Suppressor macrophage treated with lipopolysaccharide for 4 hours (primary cell): ENCODE data around the gene BRCA1.
"Not testable (repeated sequence)": the region's sequence is repeated elsewhere in the genome, so short reads cannot be mapped to it uniquely, and the experiment has no call there.

Experiments
- DNase-seq: peaks from one replicate; pipeline ENCODE4 v3.0.0-alpha.2; 2020

Gene BRCA1

DNA sequence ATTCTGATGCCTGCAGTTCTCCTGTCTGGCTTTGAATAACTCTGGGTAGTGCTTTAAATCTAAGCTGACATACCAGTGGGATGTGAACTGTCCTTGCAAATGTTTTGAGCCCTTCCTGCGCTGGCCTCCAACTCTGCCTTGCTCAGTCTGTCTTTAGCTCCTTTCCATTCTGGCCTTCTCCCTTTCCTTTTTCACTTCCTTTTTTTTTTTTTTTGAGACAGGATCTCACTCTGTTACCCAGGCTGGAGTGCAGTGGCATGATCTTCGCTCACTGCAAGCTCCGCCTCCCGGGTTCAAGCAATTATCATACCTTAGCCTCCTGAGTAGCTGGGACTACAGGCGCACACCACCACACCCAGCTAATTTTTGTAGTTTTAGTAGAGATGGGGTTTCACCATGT, 8.3 kb upstream of the BRCA1 start:
- DNase-seq: peak; percentile 28

DNA sequence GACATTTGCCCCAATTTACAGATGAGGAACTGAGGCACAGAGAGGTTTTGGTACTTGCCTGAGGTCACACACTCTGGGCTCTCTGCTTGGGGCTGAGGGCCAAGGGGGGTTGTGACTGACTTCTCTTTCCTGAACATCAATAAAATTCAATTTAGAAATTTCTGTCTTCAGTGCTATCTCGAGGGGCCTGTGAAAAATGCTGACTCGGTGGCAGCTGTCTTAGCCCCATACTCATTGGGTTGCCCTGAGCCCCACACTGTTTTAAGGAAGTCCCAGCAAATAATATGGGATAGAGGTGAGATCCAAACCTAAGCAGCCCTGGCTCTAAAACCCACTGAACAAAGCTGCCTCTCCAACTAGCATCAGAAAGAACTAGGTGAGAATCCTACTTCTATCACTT, 7.0 kb upstream of the BRCA1 start:
- no peak for DNase-seq

DNA sequence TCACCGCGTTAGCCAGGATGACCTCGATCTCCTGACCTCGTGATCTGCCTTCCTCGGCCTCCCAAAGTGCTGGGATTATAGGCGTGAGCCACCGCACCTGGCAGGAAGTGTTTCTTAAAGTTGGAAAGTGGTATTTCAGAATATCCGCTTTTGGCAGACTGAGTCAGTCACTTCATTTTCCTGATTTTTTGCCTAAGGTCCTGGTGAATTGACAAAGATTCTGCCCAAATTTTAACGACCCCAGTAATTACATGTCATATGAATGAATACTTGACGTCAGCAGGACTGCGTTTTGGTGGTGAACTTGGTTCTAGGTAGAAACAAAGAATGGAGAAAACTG, 4.5 kb upstream of the BRCA1 start:
- no peak for DNase-seq

DNA sequence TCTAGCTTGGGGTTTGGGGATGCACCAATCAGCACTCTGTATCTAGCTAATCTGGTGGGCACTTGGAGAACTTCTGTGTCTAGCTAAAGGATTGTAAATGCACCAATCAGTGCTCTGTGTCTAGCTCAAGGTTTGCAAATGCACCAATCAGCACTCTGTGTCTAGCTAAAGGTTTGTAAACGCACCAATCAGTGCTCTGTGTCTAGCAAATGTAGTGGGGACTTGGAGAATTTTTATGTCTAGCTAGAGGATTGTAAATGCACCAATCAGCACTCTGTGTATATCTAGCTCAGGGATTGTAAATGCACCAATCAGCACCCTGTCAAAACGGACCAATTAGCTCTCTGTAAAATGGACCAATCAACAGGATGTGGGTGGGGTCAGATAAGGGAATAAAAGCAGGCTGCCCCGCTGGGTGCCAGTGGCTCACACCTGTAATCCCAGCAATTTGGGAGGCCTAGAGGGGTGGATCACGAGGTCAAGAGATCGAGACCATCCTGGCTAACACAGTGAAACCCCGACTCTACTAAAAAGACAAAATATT, 2.2 kb upstream of the BRCA1 start:
- DNase-seq: not testable (repeated sequence)

DNA sequence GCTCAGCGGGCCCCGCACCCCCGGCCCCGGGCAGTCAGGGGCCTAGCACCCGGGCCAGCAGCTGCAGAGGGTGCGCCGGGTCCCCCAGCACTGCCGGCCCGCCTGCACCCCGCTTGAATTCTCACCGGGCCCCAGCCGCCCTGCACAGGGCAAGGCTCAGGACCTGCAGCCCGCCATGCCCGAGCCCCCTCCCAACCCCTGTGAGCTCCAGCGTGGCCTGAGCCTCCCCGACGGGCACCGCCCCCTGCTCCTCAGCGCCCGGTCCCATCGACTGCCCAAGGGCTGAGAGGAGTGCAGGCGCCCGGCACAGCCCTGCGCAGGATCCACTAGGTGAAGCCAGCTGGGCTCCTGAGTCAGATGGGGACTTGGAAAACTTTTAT, 1.7 kb upstream of the BRCA1 start:
- no peak for DNase-seq

DNA sequence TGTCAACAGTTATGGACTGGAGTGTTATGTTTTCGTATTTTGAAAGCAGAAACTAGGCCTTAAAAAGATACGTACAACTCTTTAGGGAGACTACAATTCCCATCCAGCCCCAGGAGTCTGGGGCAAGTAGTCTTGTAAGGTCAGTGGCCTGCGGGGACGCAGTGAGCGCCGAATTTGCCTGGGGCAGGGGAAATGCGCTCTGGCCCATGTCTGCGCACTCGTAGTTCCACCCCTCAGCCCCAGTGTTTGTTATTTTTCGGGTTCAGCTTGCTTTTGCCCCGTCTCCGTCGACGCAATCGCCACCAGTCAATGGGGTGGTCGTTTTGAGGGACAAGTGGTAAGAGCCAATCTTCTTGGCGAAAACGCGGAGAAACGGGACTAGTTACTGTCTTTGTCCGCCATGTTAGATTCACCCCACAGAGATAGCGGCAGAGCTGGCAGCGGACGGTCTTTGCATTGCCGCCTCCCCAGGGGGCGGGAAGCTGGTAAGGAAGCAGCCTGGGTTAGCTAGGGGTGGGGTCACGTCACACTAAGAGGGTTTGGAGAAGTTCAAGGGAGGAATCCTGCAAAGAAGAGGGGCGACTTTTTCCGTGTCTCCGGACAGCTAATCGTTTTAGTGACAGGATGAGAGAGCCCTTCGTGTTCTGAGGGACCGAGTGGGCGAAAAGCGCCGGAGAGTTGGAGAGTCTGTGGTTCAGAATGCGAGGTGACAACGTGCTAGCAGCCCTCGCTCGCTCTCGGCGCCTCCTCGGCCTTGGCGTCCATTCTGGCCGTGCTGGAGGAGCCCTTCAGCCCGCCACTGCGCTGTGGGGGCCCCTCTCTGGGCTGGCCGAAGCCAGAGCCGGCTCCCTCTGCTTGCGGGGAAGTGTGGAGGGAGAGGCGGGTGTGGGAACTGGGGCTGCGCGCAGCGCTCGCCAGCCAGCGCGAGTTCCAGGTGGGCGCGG, 1.1 kb upstream of the BRCA1 start:
- peak; percentile 5 for DNase-seq

DNA sequence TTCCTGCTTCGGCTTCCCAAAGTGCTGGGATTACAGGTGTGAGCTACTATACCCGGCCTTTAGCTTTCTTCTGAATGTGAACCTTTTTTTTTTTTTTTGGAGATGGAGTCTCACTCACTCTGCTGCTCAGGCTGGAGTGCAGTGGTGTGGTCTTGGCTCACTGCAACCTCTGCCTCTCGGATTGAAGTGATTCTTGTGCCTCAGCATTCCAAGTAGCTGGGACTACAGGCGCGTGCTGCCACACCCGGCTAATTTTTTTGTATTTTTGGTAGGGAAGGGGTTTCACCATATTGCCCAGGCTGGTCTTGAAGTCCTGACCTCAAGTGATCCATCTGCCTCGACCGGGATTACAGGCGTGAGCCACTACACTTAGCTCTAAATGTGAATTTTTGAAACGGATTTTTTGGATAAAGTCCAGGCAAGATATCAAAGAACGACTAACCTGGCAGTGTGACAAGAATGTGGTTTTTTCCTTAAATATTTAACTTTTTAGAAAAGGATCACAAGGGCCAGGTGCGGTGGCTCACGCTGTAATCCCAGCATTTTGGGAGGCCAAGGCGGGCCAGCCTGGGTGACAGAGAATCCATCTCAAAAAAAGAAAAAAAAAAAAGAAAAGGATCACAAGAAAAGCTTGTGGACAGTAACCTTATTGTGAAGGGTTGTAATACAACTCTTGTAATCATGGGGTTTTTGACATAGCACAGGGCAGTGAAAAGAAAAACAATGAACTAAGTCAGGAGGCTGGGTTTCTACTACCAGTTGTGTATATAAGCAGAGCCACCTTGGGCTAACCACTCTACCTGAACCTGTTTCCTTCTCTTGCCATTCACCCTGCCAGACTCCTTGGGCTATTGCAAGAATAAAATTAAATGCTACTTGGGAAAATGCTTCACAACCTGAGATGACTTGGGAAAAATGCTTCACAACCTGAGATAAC, 6.2 kb downstream of the BRCA1 start:
- no peak for DNase-seq

DNA sequence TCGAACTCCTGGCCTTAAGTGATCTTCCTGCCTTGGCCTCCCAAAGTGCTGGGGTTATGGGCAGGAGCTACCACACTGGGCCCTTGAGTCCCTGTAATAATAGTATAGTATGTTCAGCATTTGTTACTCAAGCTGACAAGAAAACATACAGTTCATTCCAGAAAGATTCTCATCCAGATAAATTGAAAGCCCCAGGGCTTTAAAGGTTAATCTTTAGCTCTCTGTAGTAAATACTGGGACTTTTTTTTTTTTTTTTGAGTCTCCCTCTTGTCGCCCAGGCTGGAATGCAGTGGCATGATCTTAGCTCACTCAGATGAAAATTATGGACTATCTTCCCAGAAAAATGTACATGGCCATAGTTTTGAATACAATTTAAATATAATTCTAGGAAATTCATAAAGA, 11.0 kb downstream of the BRCA1 start:
- no peak for DNase-seq

DNA sequence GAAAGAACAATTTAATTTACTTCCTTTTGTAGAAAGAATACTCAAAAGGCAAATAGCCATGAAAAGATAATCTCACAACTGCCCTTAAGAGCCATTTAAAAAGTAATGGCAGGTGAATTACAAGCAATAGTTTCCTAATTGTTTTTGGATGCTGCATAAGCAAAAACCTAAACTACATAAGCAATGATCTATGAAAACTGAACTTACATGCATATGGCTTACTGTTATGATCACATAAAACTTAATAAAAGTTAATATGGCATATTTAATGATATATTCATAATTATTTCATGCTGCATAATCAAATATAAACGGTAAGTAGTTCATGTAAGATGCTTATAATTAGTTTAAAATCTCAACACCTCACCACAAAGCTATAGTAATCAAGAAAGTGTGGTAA, 18.6 kb downstream of the BRCA1 start:
- DNase-seq: no peak

DNA sequence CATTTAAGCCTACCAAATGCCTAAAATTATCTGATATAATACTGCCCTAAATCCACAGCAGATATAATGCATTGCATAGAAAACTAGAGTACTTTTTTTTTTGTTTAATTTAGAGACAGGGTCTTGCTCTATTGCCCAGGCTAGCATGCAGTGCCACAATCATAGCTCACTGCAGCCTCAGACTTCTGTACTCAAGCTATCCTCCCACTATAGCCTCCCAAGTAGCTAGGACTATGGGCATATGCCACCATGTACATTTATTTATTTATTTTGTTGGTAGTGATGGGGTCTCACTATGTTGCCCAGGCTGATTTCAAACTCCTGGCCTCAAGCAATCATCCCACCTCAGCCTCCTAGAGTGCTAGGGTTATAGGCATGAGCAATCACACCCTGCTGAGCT, 20.0 kb downstream of the BRCA1 start:
- no peak for DNase-seq

DNA sequence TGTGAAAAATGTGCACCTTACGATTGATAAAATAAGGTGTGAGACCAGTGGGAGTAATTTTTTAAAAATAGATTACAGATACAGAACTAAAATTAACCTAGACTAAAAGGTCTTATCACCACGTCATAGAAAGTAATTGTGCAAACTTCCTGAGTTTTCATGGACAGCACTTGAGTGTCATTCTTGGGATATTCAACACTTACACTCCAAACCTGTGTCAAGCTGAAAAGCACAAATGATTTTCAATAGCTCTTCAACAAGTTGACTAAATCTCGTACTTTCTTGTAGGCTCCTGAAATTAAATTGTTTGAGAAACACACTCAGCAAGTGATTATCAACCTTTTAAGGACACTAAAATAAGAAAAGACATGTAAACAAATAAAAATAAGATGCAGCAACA, 20.5 kb downstream of the BRCA1 start:
- no peak for DNase-seq

DNA sequence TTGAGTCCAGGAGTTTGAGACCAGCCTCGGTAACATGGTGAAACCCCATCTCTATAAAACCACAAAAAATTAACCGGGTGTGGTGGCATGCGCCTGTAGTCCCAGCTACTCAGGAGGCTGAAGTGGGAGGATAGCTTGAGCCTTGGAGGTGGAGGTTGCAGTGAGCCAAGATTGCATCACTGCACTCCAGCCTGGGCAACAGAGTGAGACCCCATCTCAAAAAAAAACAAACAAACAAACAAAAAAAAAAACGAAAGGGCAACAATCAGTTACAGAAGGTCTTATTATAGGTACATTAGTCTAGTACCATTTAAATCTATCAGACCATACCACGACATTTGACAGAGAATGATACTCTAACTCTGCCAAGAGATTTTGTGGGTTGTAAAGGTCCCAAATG, 29.8 kb downstream of the BRCA1 start:
- not testable (repeated sequence) for DNase-seq

DNA sequence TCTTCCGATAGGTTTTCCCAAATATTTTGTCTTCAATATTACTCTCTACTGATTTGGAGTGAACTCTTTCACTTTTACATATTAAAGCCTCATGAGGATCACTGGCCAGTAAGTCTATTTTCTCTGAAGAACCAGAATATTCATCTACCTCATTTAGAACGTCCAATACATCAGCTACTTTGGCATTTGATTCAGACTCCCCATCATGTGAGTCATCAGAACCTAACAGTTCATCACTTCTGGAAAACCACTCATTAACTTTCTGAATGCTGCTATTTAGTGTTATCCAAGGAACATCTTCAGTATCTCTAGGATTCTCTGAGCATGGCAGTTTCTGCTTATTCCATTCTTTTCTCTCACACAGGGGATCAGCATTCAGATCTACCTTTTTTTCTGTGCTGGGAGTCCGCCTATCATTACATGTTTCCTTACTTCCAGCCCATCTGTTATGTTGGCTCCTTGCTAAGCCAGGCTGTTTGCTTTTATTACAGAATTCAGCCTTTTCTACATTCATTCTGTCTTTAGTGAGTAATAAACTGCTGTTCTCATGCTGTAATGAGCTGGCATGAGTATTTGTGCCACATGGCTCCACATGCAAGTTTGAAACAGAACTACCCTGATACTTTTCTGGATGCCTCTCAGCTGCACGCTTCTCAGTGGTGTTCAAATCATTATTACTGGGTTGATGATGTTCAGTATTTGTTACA, 30.9 kb downstream of the BRCA1 start:
- DNase-seq: no peak

DNA sequence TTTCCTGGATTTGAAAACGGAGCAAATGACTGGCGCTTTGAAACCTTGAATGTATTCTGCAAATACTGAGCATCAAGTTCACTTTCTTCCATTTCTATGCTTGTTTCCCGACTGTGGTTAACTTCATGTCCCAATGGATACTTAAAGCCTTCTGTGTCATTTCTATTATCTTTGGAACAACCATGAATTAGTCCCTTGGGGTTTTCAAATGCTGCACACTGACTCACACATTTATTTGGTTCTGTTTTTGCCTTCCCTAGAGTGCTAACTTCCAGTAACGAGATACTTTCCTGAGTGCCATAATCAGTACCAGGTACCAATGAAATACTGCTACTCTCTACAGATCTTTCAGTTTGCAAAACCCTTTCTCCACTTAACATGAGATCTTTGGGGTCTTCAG, 32.3 kb downstream of the BRCA1 start:
- no peak for DNase-seq

DNA sequence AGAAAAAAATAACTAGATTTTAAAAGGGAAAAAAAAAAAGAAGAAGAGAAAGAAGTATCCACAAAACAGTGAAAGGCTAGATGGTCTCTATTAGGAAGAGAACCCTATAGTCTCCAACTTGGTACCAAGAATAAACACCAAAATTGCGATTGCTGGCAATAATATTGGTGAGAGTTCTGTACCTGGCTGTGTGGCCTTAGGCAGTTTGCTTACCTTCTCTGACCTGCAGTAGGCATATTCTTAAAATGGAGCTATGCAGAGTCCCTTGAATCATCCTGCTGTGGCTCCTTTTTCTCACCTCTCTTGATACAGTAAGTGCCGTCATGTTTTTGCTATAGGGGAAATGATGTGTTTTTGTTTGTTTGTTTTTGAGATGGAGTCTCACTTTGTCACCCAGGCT, 35.1 kb downstream of the BRCA1 start:
- no peak for DNase-seq

DNA sequence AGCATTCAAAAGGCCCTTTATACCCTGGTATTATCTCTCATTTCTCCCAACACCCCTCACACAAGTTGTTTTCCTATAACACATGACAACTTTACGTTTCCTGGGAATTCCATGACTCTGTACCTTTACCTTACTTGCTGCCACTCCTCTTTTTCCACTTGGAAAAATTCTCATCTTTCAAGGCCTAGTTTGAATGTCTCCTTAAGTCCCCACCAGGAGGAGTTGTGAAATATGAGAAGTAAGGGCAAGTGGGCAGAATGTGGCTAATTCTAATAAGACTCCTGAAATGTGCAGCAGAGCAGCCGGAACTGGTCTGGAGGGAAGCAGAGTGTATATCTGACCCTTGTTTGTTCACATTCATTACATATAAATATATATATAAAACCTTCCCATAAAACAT, 39.7 kb downstream of the BRCA1 start:
- DNase-seq: no peak

DNA sequence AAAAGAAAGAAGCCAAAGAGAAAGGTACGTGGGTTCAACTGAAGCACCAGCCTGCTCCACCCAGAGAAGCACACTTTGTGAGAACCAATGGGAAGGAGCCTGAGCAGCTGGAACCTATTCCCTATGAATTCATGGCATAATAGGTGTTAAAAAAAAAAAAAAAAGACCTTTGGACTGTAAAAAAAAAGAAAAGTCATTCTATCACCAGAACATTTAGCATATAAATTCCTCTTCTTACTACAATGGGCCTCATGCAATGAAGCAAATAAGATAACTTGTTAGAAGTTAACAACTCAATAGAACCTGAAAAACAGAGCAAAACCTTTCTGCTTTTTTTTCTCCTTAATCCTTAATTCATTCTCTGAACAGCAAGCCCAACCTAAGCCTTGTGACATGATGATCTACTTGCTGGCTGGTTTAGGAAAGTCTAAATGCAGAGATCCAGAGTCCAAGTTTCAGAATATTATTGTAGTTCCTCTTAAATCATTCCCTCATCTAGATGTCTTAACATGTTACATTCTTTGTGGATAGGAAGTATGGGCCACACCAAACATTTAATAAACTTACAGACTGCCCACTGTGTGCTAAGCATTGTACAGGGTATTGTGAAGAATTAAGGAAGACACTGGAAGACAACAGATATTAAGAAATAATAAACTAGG, 45.4 kb downstream of the BRCA1 start:
- no peak for DNase-seq

DNA sequence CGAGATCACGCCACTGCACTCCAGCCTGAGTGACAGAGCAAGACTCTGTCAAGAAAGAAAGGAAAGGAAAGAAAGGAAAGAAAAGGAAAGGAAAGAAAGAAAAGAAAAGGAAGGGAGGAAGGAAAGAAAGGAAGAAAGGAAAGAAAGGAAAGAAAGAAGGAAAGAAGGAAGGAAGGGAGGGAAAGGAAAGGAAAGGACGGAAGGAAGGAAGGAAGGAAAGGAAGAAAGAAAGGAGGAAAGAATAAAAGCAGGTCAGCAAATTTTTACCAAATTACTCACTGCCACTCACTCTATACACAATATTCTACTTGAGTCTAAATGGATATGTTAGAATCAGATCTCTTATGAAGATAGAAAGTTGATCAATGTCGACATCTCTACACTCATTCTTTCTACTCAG, 50.3 kb downstream of the BRCA1 start:
- DNase-seq: no peak

DNA sequence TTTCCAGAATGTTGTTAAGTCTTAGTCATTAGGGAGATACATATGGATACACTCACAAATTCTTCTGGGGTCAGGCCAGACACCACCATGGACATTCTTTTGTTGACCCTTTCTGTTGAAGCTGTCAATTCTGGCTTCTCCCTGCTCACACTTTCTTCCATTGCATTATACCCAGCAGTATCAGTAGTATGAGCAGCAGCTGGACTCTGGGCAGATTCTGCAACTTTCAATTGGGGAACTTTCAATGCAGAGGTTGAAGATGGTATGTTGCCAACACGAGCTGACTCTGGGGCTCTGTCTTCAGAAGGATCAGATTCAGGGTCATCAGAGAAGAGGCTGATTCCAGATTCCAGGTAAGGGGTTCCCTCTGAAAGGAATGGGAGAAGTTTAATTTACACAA, 54.3 kb downstream of the BRCA1 start:
- no peak for DNase-seq

DNA sequence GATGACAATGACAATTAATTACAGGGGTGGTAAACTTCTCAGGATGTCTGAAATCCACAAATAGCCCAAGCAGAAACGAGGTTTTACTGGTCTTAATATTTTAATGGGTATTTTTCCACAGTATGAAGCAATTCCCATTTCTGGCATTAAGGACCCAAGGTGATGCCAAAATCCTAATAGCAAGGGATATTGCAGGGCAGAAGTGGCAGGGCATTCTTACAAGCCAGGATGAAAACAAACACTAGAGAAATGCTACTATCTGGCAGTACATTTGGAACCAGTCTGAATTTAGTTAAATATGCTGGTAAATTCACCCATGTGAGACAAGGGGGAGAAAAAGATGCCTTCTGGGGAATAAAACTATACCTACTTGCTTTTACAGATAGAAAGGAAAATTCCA, 54.9 kb downstream of the BRCA1 start:
- DNase-seq: no peak

DNA sequence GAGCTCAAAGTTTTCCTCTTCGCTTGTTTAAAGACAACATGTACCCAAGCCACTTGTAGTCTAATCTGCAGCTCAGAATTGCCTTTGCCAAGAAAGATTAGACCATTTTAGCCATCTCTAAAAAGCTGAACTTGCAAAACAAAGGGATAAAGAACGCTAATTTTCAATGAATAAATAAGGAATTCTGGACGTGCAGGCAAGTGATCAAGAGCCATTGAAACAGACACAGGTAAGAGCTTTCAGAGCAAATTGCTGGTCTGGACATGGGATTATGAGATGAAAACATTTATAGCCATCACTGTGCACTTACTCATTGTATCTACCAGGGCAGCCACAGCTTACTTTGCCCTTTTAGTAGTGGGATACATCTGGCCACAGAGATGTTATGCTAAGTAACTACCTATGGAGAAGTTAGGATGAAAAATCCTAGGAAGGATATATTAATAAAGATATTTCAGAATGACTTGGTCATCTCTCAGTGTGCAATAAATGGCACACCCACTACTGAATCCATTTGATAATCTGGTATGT, 55.7 kb downstream of the BRCA1 start:
- no peak for DNase-seq
